WTC11 (cell line): ENCODE results near the gene MTX1. TPM values are rescaled to one million over a fixed set of nuclear protein-coding genes. Genes with fewer than 3 reads are reported as not detected.
A peak's percentile ranks its signal among the peaks of the same experiment; 100 is the strongest.

Source experiments
- ATAC-seq: fragments of 200-7000 bp; cut with Tn5 transposase; 2 replicates; pipeline ENCODE4 v1.10.0; 2021; ENCODE audit warnings: mild to moderate bottlenecking, moderate library complexity
- CTCF ChIA-PET: fragments of 300-600 bp; sonication (Branson Sonifier 250); formaldehyde crosslinking; loops from one replicate; lab custom pipeline; 2021; ENCODE audit warnings: antibody characterized with exemption; lab: Charles Lee
- POLR2A ChIA-PET: fragments of 350-600 bp; sonication (Branson Sonifier 250); formaldehyde crosslinking; loops from one replicate; lab custom pipeline; 2021; ENCODE audit warnings: antibody characterized with exemption; lab: Charles Lee
- DNase-seq: peaks from one replicate; pipeline ENCODE4 v3.0.0; 2021; ENCODE audit warnings: low spot score
- H3K27ac Mint-ChIP-seq: 2 replicates; pipeline ENCODE4 v1.8.0; 2021; ENCODE audit warnings: mixed read lengths
- H3K27me3 Mint-ChIP-seq: 2 replicates; pipeline ENCODE4 v1.8.0; 2021; ENCODE audit warnings: low read depth, mild to moderate bottlenecking, moderate library complexity, mixed read lengths
- H3K36me3 Mint-ChIP-seq: 2 replicates; pipeline ENCODE4 v1.8.0; 2021; ENCODE audit warnings: mixed read lengths
- H3K4me1 Mint-ChIP-seq: 2 replicates; pipeline ENCODE4 v1.8.0; 2022; ENCODE audit warnings: mixed read lengths
- H3K4me3 Mint-ChIP-seq: 2 replicates; pipeline ENCODE4 v1.8.0; 2021; ENCODE audit warnings: mild to moderate bottlenecking, moderate library complexity, mixed read lengths
- H3K9me3 Mint-ChIP-seq: 2 replicates; pipeline ENCODE4 v1.8.0; 2021; ENCODE audit warnings: mixed read lengths
- ARID4B ChIP-seq: sonication (generic); formaldehyde crosslinking; IDR thresholded peaks from 2 replicates; pipeline ENCODE4 v1.8.0; 2023; ENCODE audit warnings: missing genetic modification reagents, mild to moderate bottlenecking, borderline replicate concordance
- CBFB ChIP-seq: sonication (generic); formaldehyde crosslinking; IDR thresholded peaks from 2 replicates; pipeline ENCODE4 v1.8.1; 2022; ENCODE audit warnings: mild to moderate bottlenecking, low read depth, missing genetic modification reagents
- CREB1 ChIP-seq: sonication (generic); formaldehyde crosslinking; IDR thresholded peaks from 2 replicates; pipeline ENCODE4 v1.8.0; 2023; ENCODE audit warnings: mild to moderate bottlenecking, missing genetic modification reagents
- ESRRA ChIP-seq: sonication (generic); formaldehyde crosslinking; IDR thresholded peaks from 2 replicates; pipeline ENCODE4 v1.8.1; 2022; ENCODE audit warnings: mild to moderate bottlenecking, missing genetic modification reagents, borderline replicate concordance
- ETV6 ChIP-seq: sonication (generic); formaldehyde crosslinking; IDR thresholded peaks from 2 replicates; pipeline ENCODE4 v1.8.1; 2022; ENCODE audit warnings: mild to moderate bottlenecking, missing genetic modification reagents
- FOXP1 ChIP-seq: sonication (generic); formaldehyde crosslinking; IDR thresholded peaks from 2 replicates; pipeline ENCODE4 v1.8.0; 2022; ENCODE audit warnings: missing genetic modification reagents, mild to moderate bottlenecking, moderate library complexity, borderline replicate concordance
- HMGA2 ChIP-seq: fragments of 250-450 bp; sonication (Bioruptor Pico); IDR thresholded peaks from 2 replicates; pipeline ENCODE4 v1.4.0; 2021; ENCODE audit warnings: mild to moderate bottlenecking, moderate library complexity
- JUN ChIP-seq: sonication (generic); formaldehyde crosslinking; IDR thresholded peaks from 2 replicates; pipeline ENCODE4 v1.8.0; 2023; ENCODE audit warnings: mild to moderate bottlenecking, missing genetic modification reagents
- KAT7 ChIP-seq: sonication (generic); formaldehyde crosslinking; IDR thresholded peaks from 2 replicates; pipeline ENCODE4 v1.8.1; 2023; ENCODE audit warnings: missing genetic modification reagents, mild to moderate bottlenecking, borderline replicate concordance
- MYBL2 ChIP-seq: sonication (generic); formaldehyde crosslinking; IDR thresholded peaks from 2 replicates; pipeline ENCODE4 v1.8.1; 2023; ENCODE audit warnings: mild to moderate bottlenecking, moderate library complexity, missing genetic modification reagents
- NR1H2 ChIP-seq: sonication (generic); formaldehyde crosslinking; IDR thresholded peaks from 2 replicates; pipeline ENCODE4 v1.9.0; 2021; ENCODE audit warnings: mild to moderate bottlenecking, moderate library complexity, missing genetic modification reagents
- NR3C1 ChIP-seq: sonication (generic); formaldehyde crosslinking; conservative IDR thresholded peaks from 2 replicates; pipeline ENCODE4 v1.8.1; 2023; ENCODE audit warnings: low read depth, mild to moderate bottlenecking, missing genetic modification reagents
- PRRX2 ChIP-seq: fragments of 250-450 bp; sonication (Bioruptor Pico); IDR thresholded peaks from 2 replicates; pipeline ENCODE4 v1.8.0; 2021; ENCODE audit warnings: mild to moderate bottlenecking
- RORB ChIP-seq: fragments of 250-450 bp; sonication (Bioruptor Pico); IDR thresholded peaks from 2 replicates; pipeline ENCODE4 v1.9.0; 2021; ENCODE audit warnings: mild to moderate bottlenecking
- SMAD3 ChIP-seq: sonication (generic); formaldehyde crosslinking; IDR thresholded peaks from 2 replicates; pipeline ENCODE4 v1.8.0; 2022; ENCODE audit warnings: missing genetic modification reagents, mild to moderate bottlenecking, borderline replicate concordance
- SOX15 ChIP-seq: fragments of 250-450 bp; sonication (Bioruptor Pico); IDR thresholded peaks from 2 replicates; pipeline ENCODE4 v1.9.0; 2021; ENCODE audit warnings: mild to moderate bottlenecking
- SP1 ChIP-seq: sonication (generic); formaldehyde crosslinking; conservative IDR thresholded peaks from 2 replicates; pipeline ENCODE4 v1.8.1; 2022; ENCODE audit warnings: missing genetic modification reagents
- TEAD4 ChIP-seq: sonication (generic); formaldehyde crosslinking; IDR thresholded peaks from 2 replicates; pipeline ENCODE4 v1.8.0; 2022; ENCODE audit warnings: mild to moderate bottlenecking, missing genetic modification reagents
- USF1 ChIP-seq: sonication (generic); formaldehyde crosslinking; IDR thresholded peaks from 2 replicates; pipeline ENCODE4 v1.8.0; 2022; ENCODE audit warnings: mild to moderate bottlenecking, missing genetic modification reagents
- ZBTB21 ChIP-seq: sonication (generic); formaldehyde crosslinking; IDR thresholded peaks from 2 replicates; pipeline ENCODE4 v1.8.1; 2023; ENCODE audit warnings: mild to moderate bottlenecking, missing genetic modification reagents, borderline replicate concordance
- ZNF671 ChIP-seq: fragments of 250-450 bp; sonication (Bioruptor Pico); IDR thresholded peaks from 2 replicates; pipeline ENCODE4 v1.8.0; 2021; ENCODE audit warnings: mild to moderate bottlenecking
- total RNA-seq: library from RNA; stranded (reverse); gene quantifications from 3 replicates; pipeline ENCODE4 v1.2.3, GENCODE V29; 2021
- TF ChIP-seq, protein P1 (sequence below): fragments of 200-600 bp; IDR thresholded peaks from 2 replicates; pipeline ENCODE4 v1.8.0; 2022; ENCODE audit warnings: antibody characterized with exemption
- TF ChIP-seq, protein P2 (sequence below): sonication (generic); formaldehyde crosslinking; IDR thresholded peaks from 2 replicates; pipeline ENCODE4 v1.8.0; 2023; ENCODE audit warnings: missing genetic modification reagents
- TF ChIP-seq, protein P3 (sequence below): sonication (generic); formaldehyde crosslinking; IDR thresholded peaks from 2 replicates; pipeline ENCODE4 v1.8.1; 2023; ENCODE audit warnings: mild to moderate bottlenecking, moderate library complexity, missing genetic modification reagents
- TF ChIP-seq, protein P4 (sequence below): sonication (generic); formaldehyde crosslinking; IDR thresholded peaks from 2 replicates; pipeline ENCODE4 v1.8.1; 2023; ENCODE audit warnings: mild to moderate bottlenecking, missing genetic modification reagents, moderate library complexity

The MTX1 gene
- total RNA-seq, 1 experiment from 2014 or later: 62.8 TPM

DNA sequence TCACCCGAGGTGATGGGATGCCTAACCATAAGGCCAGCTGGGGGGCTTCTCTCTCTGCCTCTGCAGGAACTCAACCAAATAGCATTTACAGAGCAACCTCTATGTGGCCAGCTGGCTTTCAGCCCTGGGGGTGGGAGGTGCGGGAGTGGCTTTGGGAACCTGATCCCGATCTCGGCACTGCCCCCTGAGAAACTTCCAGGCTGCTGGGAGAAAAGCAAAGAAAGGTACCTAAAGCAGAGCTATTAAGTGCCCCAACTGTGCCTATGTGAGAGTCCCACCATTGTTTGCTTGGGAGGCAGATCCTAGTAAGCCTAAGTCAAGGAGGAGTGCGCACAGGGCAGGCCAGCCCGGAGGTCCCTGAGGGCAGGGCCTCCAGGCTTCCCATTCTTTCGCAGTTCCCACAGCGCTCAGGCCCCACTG, 42.4 kb upstream of the MTX1 start:
- H3K4me1 Mint-ChIP-seq: peaks cover 17% of the 10 kb centered on the region
- DNase-seq: peak; percentile 51
- H3K9me3 Mint-ChIP-seq: peaks cover 4% of the 10 kb centered on the region
- ATAC-seq: peak; percentile 23
- peaks cover 16% of the 10 kb centered on the region for H3K36me3 Mint-ChIP-seq
- peak overlapping the region; percentile 94 for H3K27ac Mint-ChIP-seq
- CTCF ChIA-PET: interaction anchor here (0.7 to 12.2 kb wide), 25 partner anchors 9 to 210 kb away, joined by 3 to 605 read pairs (median 25); partner anchors contain the start of genes ADAM15, DPM3, EFNA1 and EFNA4
- TF ChIP-seq ETV6 (CRISPR knock-in tag) (no peak), SMAD3 (CRISPR knock-in tag) (no peak), NR1H2 (CRISPR knock-in tag) (no peak), TEAD4 (0 out of 2 replicates have a peak, but pooled peaks have one; percentile 14)
- H3K4me3 Mint-ChIP-seq: peak overlapping the region; percentile 73
- no peaks in the 10 kb centered on the region; the same call in 1 of the 2 replicates for H3K27me3 Mint-ChIP-seq
- POLR2A ChIA-PET: interaction anchor here (0.9 to 1.6 kb wide), 4 partner anchors 30 to 74 kb away, joined by 3 read pairs; partner anchors contain the start of gene SLC50A1

DNA sequence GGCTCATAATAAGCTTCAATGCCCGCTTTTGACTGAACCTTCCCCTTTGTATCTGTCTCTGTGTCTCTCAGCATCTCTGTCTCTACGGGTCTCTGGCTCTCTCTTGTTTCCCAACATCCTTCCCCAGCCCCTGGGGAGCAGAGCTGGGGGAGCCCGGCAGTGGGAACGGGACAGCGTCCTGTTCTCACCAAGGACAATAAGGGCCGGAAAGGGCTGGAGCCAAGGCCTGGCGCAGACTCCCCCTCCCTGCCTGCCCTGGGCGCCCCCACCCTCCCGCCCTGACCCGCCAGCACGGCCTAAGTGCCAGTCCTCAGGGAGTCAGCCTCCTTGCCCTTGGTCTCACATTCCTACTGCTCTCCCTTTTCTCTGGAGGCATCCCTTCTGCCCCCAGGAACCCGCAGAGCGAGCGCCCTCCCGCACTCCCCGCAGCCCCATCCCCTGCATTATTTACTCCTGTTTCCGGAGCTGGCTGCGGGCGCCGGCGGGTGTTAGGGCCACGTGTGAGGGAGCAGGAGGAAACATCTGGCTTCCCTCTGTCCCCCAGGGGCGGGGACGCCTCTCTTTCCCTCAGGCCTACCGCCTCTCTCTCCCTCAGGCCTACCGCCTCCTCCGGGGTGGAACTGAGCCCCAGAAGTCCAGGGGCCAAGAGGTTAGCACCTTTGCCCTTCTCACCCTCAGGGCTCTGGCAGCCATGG, 41.9 kb upstream of the MTX1 start:
- POLR2A ChIA-PET: interaction anchor here (1.0 to 1.6 kb wide), 6 partner anchors 29 to 102 kb away, joined by 3 to 4 read pairs (median 3); partner anchors contain the start of gene SLC50A1
- CTCF ChIA-PET: interaction anchor here (0.6 to 12.2 kb wide), 52 partner anchors 9 to 607 kb away, joined by 3 to 605 read pairs (median 8); partner anchors contain the start of genes ADAM15, CKS1B, DPM3 and EFNA1
- H3K27ac Mint-ChIP-seq: peak overlapping the region; percentile 94
- peaks cover 17% of the 10 kb centered on the region for H3K4me1 Mint-ChIP-seq
- H3K9me3 Mint-ChIP-seq: peaks cover 4% of the 10 kb centered on the region
- DNase-seq (peak; percentile 82), ATAC-seq (peak; percentile 29)
- H3K4me3 Mint-ChIP-seq: peak overlapping the region; percentile 89
- peaks cover 16% of the 10 kb centered on the region for H3K36me3 Mint-ChIP-seq
- no peaks in the 10 kb centered on the region; the same call in 1 of the 2 replicates for H3K27me3 Mint-ChIP-seq
- no peak for TF ChIP-seq HMGA2 (CRISPR knock-in tag)
- peak; percentile 81; the same call in 1 of the 2 replicates for TF ChIP-seq FOXP1 (CRISPR knock-in tag)
- TF ChIP-seq, protein P1, sequence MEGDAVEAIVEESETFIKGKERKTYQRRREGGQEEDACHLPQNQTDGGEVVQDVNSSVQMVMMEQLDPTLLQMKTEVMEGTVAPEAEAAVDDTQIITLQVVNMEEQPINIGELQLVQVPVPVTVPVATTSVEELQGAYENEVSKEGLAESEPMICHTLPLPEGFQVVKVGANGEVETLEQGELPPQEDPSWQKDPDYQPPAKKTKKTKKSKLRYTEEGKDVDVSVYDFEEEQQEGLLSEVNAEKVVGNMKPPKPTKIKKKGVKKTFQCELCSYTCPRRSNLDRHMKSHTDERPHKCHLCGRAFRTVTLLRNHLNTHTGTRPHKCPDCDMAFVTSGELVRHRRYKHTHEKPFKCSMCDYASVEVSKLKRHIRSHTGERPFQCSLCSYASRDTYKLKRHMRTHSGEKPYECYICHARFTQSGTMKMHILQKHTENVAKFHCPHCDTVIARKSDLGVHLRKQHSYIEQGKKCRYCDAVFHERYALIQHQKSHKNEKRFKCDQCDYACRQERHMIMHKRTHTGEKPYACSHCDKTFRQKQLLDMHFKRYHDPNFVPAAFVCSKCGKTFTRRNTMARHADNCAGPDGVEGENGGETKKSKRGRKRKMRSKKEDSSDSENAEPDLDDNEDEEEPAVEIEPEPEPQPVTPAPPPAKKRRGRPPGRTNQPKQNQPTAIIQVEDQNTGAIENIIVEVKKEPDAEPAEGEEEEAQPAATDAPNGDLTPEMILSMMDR: no peak
- no peak for TF ChIP-seq ARID4B (CRISPR knock-in tag)
- peak; percentile 39; the same call in 1 of the 2 replicates for TF ChIP-seq USF1 (CRISPR knock-in tag)
- TF ChIP-seq ZNF671: no peak
- TF ChIP-seq ZBTB21 (CRISPR knock-in tag): 0 out of 2 replicates have a peak, but pooled peaks have one; percentile 57
- TF ChIP-seq CBFB: 0 out of 2 replicates have a peak, but pooled peaks have one; percentile 56
- no peak for TF ChIP-seq KAT7 (CRISPR knock-in tag)
- TF ChIP-seq, protein P2, sequence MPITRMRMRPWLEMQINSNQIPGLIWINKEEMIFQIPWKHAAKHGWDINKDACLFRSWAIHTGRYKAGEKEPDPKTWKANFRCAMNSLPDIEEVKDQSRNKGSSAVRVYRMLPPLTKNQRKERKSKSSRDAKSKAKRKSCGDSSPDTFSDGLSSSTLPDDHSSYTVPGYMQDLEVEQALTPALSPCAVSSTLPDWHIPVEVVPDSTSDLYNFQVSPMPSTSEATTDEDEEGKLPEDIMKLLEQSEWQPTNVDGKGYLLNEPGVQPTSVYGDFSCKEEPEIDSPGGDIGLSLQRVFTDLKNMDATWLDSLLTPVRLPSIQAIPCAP (CRISPR knock-in tag): no peak
- no peak for TF ChIP-seq ESRRA (CRISPR knock-in tag)
- no peak for TF ChIP-seq PRRX2 (CRISPR knock-in tag)
- TF ChIP-seq, protein P3, sequence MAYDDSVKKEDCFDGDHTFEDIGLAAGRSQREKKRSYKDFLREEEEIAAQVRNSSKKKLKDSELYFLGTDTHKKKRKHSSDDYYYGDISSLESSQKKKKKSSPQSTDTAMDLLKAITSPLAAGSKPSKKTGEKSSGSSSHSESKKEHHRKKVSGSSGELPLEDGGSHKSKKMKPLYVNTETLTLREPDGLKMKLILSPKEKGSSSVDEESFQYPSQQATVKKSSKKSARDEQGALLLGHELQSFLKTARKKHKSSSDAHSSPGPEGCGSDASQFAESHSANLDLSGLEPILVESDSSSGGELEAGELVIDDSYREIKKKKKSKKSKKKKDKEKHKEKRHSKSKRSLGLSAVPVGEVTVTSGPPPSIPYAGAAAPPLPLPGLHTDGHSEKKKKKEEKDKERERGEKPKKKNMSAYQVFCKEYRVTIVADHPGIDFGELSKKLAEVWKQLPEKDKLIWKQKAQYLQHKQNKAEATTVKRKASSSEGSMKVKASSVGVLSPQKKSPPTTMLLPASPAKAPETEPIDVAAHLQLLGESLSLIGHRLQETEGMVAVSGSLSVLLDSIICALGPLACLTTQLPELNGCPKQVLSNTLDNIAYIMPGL (CRISPR knock-in tag): no peak
- TF ChIP-seq CREB1 (CRISPR knock-in tag): no peak
- TF ChIP-seq SOX15 (CRISPR knock-in tag): no peak
- TF ChIP-seq NR1H2 (CRISPR knock-in tag): no peak
- no peak for TF ChIP-seq JUN
- TF ChIP-seq MYBL2 (CRISPR knock-in tag): no peak
- no peak; the same call in 1 of the 2 replicates for TF ChIP-seq SP1 (CRISPR knock-in tag)
- no peak for TF ChIP-seq NR3C1 (CRISPR knock-in tag)
- TF ChIP-seq, protein P4, sequence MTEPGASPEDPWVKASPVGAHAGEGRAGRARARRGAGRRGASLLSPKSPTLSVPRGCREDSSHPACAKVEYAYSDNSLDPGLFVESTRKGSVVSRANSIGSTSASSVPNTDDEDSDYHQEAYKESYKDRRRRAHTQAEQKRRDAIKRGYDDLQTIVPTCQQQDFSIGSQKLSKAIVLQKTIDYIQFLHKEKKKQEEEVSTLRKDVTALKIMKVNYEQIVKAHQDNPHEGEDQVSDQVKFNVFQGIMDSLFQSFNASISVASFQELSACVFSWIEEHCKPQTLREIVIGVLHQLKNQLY (CRISPR knock-in tag): no peak
- no peak for TF ChIP-seq RORB (CRISPR knock-in tag)
